IMR-90 (cell line): ENCODE measurements around the gene CAMKMT.

ENCODE experiments used
- CEBPB ChIP-seq: IDR thresholded peaks from 2 replicates; pipeline ENCODE4 v1.6.1; 2012; ENCODE audit warnings: low read depth, low read length, improper control_type of control experiment
- CTCF ChIP-seq: conservative IDR thresholded peaks from 2 replicates; pipeline ENCODE4 v1.5.1; 2012; ENCODE audit warnings: mild to moderate bottlenecking, low read depth, low read length, improper control_type of control experiment
- MAFK ChIP-seq: IDR thresholded peaks from 2 replicates; pipeline ENCODE4 v1.6.1; 2012; ENCODE audit warnings: low read depth, low read length, improper control_type of control experiment
- MAZ ChIP-seq: IDR thresholded peaks from 2 replicates; pipeline ENCODE4 v1.6.1; 2012; ENCODE audit warnings: low read depth, mild to moderate bottlenecking, low read length, improper control_type of control experiment, moderate library complexity, borderline replicate concordance
- POLR2A ChIP-seq: IDR thresholded peaks from 2 replicates; pipeline ENCODE4 v1.6.1; 2012; ENCODE audit warnings: mild to moderate bottlenecking, low read depth, low read length
- USF2 ChIP-seq: fragments of 150-350 bp; IDR thresholded peaks from 2 replicates; pipeline ENCODE4 v1.6.1; 2017; ENCODE audit warnings: mild to moderate bottlenecking, antibody characterized with exemption, low read length, low read depth

GRCh38 chr2:44730593-44730992, 368.8 kb downstream of the CAMKMT start:
- no peak for TF ChIP-seq CTCF
- TF ChIP-seq CEBPB = no peak
- TF ChIP-seq MAZ = no peak
- no peak for TF ChIP-seq USF2
- TF ChIP-seq MAFK = no peak
- TF ChIP-seq POLR2A = no peak
